LNCaP clone FGC (cell line): ENCODE measurements around the gene QPCT.

Experiments
- DNase-seq: peaks from one replicate; pipeline ENCODE4 v3.0.0-alpha.2; 2011; ENCODE audit warnings: low read depth
- H3K4me3 ChIP-seq: 2 replicates; pipeline ENCODE4 v1.5.1; 2011; ENCODE audit warnings: mild to moderate bottlenecking, low read depth, low read length, control low read depth
- TF ChIP-seq, protein P1 (sequence below): IDR thresholded peaks from 2 replicates; pipeline ENCODE4 v1.5.1; 2012; ENCODE audit warnings: mild to moderate bottlenecking; ENCODE audit not compliant: control insufficient read depth, insufficient read depth; ENCODE audit errors: extremely low read depth

Gene QPCT

DNA sequence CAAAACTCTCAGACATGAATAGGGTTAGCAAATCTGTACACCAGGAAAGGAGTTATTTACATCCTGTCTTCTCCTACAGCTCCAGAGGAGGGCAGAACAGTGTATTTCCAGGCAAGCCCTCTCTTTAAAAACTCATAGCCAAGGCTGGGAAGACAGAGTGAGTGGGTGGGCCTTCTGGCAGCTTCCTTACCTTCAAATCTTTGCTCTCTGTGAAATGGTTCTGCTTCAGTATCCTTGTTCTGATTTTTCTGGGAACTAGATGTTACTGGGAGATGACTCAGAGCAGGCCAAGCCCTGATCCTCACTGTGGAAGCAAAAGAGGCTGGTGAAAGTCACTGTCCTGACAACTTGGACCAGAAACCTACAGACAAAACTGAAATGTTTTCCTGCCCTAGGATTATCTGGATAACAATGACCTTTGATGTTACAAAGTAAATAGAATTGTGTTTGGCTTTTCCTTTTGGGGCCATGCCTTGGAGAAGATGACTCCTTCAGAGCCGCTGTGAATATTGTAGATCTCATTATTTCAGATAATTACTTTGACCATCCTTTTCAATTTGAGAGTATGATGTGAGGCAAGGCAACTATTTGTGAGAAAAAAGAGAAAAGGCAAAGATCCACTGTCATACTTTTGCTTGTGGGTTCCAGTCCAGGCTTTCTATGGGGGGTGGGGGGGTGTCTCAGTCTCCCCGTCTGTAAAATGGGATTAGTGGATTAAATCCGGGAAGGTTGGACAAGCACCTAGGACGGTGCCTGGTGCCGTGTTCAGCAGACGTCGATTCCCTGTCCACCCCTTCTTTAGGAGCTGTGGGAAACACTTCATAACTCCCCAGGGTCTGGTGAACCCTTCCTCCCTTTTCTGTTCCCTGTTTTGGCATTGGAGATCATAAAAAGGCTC, 644 bp upstream of the QPCT start:
- H3K4me3 ChIP-seq: no peak overlapping the region
- TF ChIP-seq, protein P1, sequence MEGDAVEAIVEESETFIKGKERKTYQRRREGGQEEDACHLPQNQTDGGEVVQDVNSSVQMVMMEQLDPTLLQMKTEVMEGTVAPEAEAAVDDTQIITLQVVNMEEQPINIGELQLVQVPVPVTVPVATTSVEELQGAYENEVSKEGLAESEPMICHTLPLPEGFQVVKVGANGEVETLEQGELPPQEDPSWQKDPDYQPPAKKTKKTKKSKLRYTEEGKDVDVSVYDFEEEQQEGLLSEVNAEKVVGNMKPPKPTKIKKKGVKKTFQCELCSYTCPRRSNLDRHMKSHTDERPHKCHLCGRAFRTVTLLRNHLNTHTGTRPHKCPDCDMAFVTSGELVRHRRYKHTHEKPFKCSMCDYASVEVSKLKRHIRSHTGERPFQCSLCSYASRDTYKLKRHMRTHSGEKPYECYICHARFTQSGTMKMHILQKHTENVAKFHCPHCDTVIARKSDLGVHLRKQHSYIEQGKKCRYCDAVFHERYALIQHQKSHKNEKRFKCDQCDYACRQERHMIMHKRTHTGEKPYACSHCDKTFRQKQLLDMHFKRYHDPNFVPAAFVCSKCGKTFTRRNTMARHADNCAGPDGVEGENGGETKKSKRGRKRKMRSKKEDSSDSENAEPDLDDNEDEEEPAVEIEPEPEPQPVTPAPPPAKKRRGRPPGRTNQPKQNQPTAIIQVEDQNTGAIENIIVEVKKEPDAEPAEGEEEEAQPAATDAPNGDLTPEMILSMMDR: no peak
- no peak for DNase-seq

DNA sequence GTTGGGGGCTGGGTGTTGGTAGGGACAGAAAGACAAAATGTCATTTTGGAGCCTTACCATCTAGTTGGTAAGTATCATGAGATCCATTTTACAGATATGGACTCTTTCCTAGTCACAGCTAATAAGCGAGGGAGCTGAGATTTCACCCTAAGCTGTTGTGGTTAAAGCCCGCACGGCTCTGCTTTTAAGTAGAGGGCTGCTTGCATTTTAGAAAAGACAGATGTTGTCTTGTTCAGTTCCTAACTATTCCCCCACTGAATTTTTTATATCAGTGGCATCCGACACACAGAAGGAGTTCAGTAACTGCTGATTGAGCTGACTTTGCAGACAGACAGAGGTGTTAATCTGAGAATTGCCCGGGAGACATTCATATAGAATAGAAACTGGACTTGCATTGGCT, 3.7 kb downstream of the QPCT start:
- no peak for DNase-seq
- H3K4me3 ChIP-seq: no peak overlapping the region

DNA sequence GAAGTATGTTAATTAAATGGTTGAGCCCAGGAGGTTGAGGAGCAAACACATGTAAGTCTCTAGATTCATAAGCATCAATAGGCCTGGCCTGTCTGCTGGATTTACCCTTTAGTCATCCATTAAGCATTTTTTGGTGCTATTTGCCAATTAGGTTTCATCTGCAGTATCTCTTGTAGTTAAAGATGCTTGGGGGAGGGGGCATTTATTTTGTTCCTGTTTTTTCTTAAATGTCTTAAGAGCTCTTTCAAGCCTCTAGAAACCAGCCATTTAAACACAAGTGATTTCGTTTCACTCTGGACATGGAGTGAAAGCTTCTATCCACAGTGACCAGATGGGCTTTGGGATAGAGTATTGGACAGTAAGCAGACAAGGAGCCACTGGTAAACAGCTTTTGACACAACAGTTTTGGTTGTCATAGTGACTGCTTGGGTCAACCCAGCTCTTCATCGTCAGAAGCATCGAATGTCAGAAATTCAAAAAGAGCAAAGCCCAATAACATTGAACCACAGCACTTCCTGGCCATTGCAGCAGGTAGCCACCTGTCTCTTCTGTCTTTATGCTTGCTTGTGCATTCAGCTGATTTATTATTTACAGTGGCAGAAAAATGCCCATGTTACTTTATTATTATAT, 4.9 kb downstream of the QPCT start:
- TF ChIP-seq, protein P1: no peak
- no peak overlapping the region for H3K4me3 ChIP-seq
- DNase-seq: no peak

More for the DNA sequence above, 3.7 kb downstream of the QPCT start:
- TF ChIP-seq, protein P1: no peak

DNA sequence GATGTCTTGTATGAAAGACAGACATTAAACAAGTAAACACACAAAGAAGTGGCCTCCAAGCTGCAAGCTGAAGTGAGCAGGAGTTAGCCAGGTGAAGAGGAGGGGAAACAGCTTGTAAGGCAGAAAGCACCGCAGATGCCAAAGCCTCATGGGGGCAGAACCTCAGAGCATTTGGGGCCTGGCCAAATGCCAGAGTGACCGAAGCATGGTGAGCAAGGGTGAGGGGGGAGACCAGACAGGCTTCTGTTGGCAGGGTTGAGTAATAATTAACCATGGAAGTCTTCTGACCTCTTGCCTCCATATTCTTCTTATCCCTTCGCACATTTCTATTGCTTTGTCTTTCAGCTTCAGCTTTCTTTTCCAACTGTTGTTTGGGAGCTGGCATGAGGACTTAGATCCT, 5.6 kb downstream of the QPCT start:
- no peak overlapping the region for H3K4me3 ChIP-seq
- no peak for DNase-seq
- TF ChIP-seq, protein P1: no peak

DNA sequence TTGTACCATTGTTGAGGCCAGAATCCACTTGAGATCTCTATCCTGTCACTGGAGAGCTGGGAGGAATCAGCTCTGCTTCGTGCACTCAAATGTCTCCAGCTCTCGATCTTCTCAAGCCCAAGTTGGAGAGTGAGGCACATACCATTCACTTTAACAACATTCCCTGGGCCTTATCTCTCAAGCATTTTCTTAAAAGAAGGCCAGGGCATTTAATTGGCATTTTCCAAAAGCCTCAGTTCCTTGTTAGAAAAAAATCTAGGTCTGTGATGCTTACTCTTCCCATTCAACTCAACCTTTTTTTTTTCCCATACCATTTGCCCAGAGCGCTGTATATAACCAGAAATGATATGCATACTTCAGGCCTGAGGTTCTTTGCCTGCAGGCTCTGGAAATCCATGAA, 10.1 kb downstream of the QPCT start:
- H3K4me3 ChIP-seq: no peak overlapping the region
- TF ChIP-seq, protein P1: no peak
- no peak for DNase-seq

DNA sequence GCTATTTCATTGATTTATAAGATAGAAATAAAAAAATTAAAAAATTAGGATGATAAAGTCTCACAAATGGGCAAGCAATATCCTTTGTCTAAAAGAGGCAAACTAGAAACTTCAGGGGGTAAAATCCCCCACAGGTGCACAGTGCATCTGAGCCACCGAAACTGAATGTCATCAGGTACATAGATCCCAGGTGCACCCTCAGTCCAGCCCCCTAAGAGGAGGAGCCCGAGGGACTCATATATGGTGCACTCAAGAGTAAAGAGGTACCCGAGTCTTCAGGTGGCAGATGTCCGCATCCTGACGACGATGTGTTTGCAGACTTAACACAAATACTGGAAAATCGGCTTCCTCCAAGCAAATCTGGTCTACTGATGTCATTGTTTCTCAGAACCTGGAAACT, 11.3 kb downstream of the QPCT start:
- TF ChIP-seq, protein P1: no peak
- DNase-seq: no peak
- no peak overlapping the region for H3K4me3 ChIP-seq
